BLaER1 (cell line): Measurements from ENCODE around the gene PCGF5.
"Not testable (repeated sequence)": the region's sequence is repeated elsewhere in the genome, so short reads cannot be mapped to it uniquely, and the experiment has no call there.

Experiments used
- H3K27ac ChIP-seq: shearing (Covaris generic); formaldehyde crosslinking; 2 replicates; pipeline ENCODE4 v1.8.1; 2022
- H3K27me3 ChIP-seq: shearing (Covaris generic); formaldehyde crosslinking; 2 replicates; pipeline ENCODE4 v1.8.1; 2022
- H3K36me3 ChIP-seq: shearing (Covaris generic); formaldehyde crosslinking; 2 replicates; pipeline ENCODE4 v1.8.1; 2022
- H3K4me1 ChIP-seq: shearing (Covaris generic); formaldehyde crosslinking; 2 replicates; pipeline ENCODE4 v1.8.1; 2022
- H3K4me2 ChIP-seq: shearing (Covaris generic); formaldehyde crosslinking; 2 replicates; pipeline ENCODE4 v1.8.1; 2022
- H3K4me3 ChIP-seq: shearing (Covaris generic); formaldehyde crosslinking; 2 replicates; pipeline ENCODE4 v1.8.1; 2022
- H3K9ac ChIP-seq: shearing (Covaris generic); formaldehyde crosslinking; 2 replicates; pipeline ENCODE4 v1.8.1; 2022
- H3K9me3 ChIP-seq: shearing (Covaris generic); formaldehyde crosslinking; 2 replicates; pipeline ENCODE4 v1.8.1; 2022
- H4K20me1 ChIP-seq: shearing (Covaris generic); formaldehyde crosslinking; 2 replicates; pipeline ENCODE4 v1.8.1; 2022
- Cebpa-rat ChIP-seq: shearing (Covaris generic); IDR thresholded peaks from 2 replicates; pipeline ENCODE4 v1.8.1; 2022

Gene PCGF5

GRCh38 chr10:91298224-91298871 lies 77.9 kb downstream of the PCGF5 start:
- peak overlapping the region; percentile 55 for H3K4me3 ChIP-seq
- no peaks in the 10 kb centered on the region for H4K20me1 ChIP-seq
- H3K4me2 ChIP-seq, result peak overlapping the region; percentile 78
- no peak for TF ChIP-seq Cebpa-rat
- peak overlapping the region; percentile 59; the same call in 1 of the 2 replicates for H3K9ac ChIP-seq
- peaks cover 27% of the 10 kb centered on the region for H3K4me1 ChIP-seq
- no peaks in the 10 kb centered on the region for H3K9me3 ChIP-seq
- H3K36me3 ChIP-seq, result no peaks in the 10 kb centered on the region
- peak overlapping the region; percentile 69 for H3K27ac ChIP-seq
- H3K27me3 ChIP-seq, result no peaks in the 10 kb centered on the region

- Histone ChIP-seq H3K4me1 (peaks cover 27% of the 10 kb centered on the region), H3K9ac (no peak overlapping the region), H4K20me1 (no peaks in the 10 kb centered on the region), H3K4me2 (no peak overlapping the region), H3K4me3 (no peak overlapping the region), H3K27ac (no peak overlapping the region), H3K36me3 (no peaks in the 10 kb centered on the region), H3K27me3 (no peaks in the 10 kb centered on the region), H3K9me3 (no peaks in the 10 kb centered on the region)
- TF ChIP-seq Cebpa-rat, result no peak
These were observed 79.6 kb downstream of the PCGF5 start for GRCh38 chr10:91299999-91300575.

- not testable (repeated sequence) for H3K27ac ChIP-seq, H4K20me1 ChIP-seq, H3K9ac ChIP-seq, H3K36me3 ChIP-seq, H3K4me2 ChIP-seq, H3K9me3 ChIP-seq, H3K27me3 ChIP-seq, H3K4me1 ChIP-seq, H3K4me3 ChIP-seq
These were observed 82.5 kb downstream of the PCGF5 start for GRCh38 chr10:91302946-91303345.

- H3K27me3 ChIP-seq, H3K36me3 ChIP-seq, H3K9ac ChIP-seq, H3K9me3 ChIP-seq, H4K20me1 ChIP-seq, H3K4me2 ChIP-seq, H3K27ac ChIP-seq, H3K4me1 ChIP-seq, H3K4me3 ChIP-seq: not testable (repeated sequence)
These were observed 85.5 kb downstream of the PCGF5 start for GRCh38 chr10:91305979-91306378.

- H4K20me1 ChIP-seq, result no peaks in the 10 kb centered on the region
- H3K4me1 ChIP-seq, result no peaks in the 10 kb centered on the region
- H3K9me3 ChIP-seq, result no peaks in the 10 kb centered on the region
- no peak overlapping the region for H3K4me2 ChIP-seq
- no peak for TF ChIP-seq Cebpa-rat
- no peak overlapping the region for H3K4me3 ChIP-seq
- no peaks in the 10 kb centered on the region for H3K27me3 ChIP-seq
- H3K9ac ChIP-seq, result no peak overlapping the region
- H3K36me3 ChIP-seq, result no peaks in the 10 kb centered on the region
- H3K27ac ChIP-seq, result no peak overlapping the region
These were observed 87.0 kb downstream of the PCGF5 start for GRCh38 chr10:91307489-91307888.

GRCh38 chr10:91309711-91310110 lies 89.2 kb downstream of the PCGF5 start:
- Histone ChIP-seq H3K9me3 (no peaks in the 10 kb centered on the region), H4K20me1 (no peaks in the 10 kb centered on the region), H3K4me3 (no peak overlapping the region), H3K27ac (no peak overlapping the region), H3K36me3 (no peaks in the 10 kb centered on the region), H3K9ac (no peak overlapping the region), H3K4me1 (no peaks in the 10 kb centered on the region), H3K27me3 (no peaks in the 10 kb centered on the region), H3K4me2 (no peak overlapping the region)
- TF ChIP-seq Cebpa-rat, result no peak

GRCh38 chr10:91311601-91312381 lies 91.3 kb downstream of the PCGF5 start:
- Histone ChIP-seq H3K4me1 (no peaks in the 10 kb centered on the region), H3K4me3 (no peak overlapping the region), H4K20me1 (no peaks in the 10 kb centered on the region), H3K27ac (no peak overlapping the region), H3K9ac (no peak overlapping the region), H3K27me3 (no peaks in the 10 kb centered on the region), H3K9me3 (no peaks in the 10 kb centered on the region), H3K36me3 (no peaks in the 10 kb centered on the region), H3K4me2 (no peak overlapping the region)
- TF ChIP-seq Cebpa-rat, result no peak

GRCh38 chr10:91312382-91312733 lies 91.9 kb downstream of the PCGF5 start:
- Histone ChIP-seq H3K9me3 (no peaks in the 10 kb centered on the region), H3K36me3 (no peaks in the 10 kb centered on the region), H3K27me3 (no peaks in the 10 kb centered on the region), H3K4me2 (no peak overlapping the region), H3K9ac (no peak overlapping the region), H3K4me3 (no peak overlapping the region), H3K4me1 (no peaks in the 10 kb centered on the region), H4K20me1 (no peaks in the 10 kb centered on the region), H3K27ac (no peak overlapping the region)
- no peak for TF ChIP-seq Cebpa-rat

GRCh38 chr10:91313796-91314485 lies 93.5 kb downstream of the PCGF5 start:
- H3K9ac ChIP-seq, result no peak overlapping the region
- TF ChIP-seq Cebpa-rat, result no peak
- no peaks in the 10 kb centered on the region for H3K9me3 ChIP-seq
- no peak overlapping the region for H3K4me2 ChIP-seq
- no peaks in the 10 kb centered on the region for H3K4me1 ChIP-seq
- H3K36me3 ChIP-seq, result no peaks in the 10 kb centered on the region
- no peak overlapping the region for H3K27ac ChIP-seq
- no peak overlapping the region for H3K4me3 ChIP-seq
- H3K27me3 ChIP-seq, result no peaks in the 10 kb centered on the region
- H4K20me1 ChIP-seq, result no peaks in the 10 kb centered on the region

GRCh38 chr10:91316486-91316885 lies 96.0 kb downstream of the PCGF5 start:
- no peak overlapping the region for H3K4me3 ChIP-seq
- H4K20me1 ChIP-seq, result no peaks in the 10 kb centered on the region
- H3K27ac ChIP-seq, result no peak overlapping the region
- H3K4me2 ChIP-seq, result no peak overlapping the region
- TF ChIP-seq Cebpa-rat, result no peak
- H3K9me3 ChIP-seq, result no peaks in the 10 kb centered on the region
- H3K36me3 ChIP-seq, result no peaks in the 10 kb centered on the region
- no peak overlapping the region for H3K9ac ChIP-seq
- H3K4me1 ChIP-seq, result no peaks in the 10 kb centered on the region
- H3K27me3 ChIP-seq, result no peaks in the 10 kb centered on the region
